K562 (cell line): ENCODE measurements around the gene TSGA10IP. TPM values are rescaled to one million over a fixed set of nuclear protein-coding genes. Genes with fewer than 3 reads are reported as not detected.

Source experiments
- ZNF668 ChIP-seq: fragments of 250-450 bp; sonication (Bioruptor Pico); IDR thresholded peaks from 2 replicates; pipeline ENCODE4 v1.8.0; 2022; ENCODE audit warnings: mild to moderate bottlenecking, inconsistent platforms
- polyA plus RNA-seq, 8 experiments: library from polyadenylated mRNA; depleted of rRNA in 4 of 8; stranded (reverse) in 5 of 8; unstranded in 3 of 8; fragments of >200 nt; fragmentation: Nextera tagmentation in 2 of 8; fragmentation: Illumina TruSeq in 1 of 8; extraction: Ambion mirVana in 2 of 8; extraction: Trizol in 1 of 8; gene quantifications; 2 replicates each; pipeline versions ENCODE4 v1.2.1 to v1.2.3, GENCODE V29; 2011 to 2014; ENCODE audit warnings: inconsistent platforms in 1 of 8, missing spikeins in 1 of 8
- total RNA-seq, 7 experiments: library from RNA; depleted of rRNA in 6 of 7; stranded (reverse); fragments of >200 nt in 6 of 7; fragmentation: Illumina TruSeq in 2 of 7; extraction: Trizol in 2 of 7; gene quantifications; 2 replicates each; pipeline versions ENCODE4 v1.2.1 to v1.2.3, GENCODE V29; 2011 to 2021; ENCODE audit warnings: low replicate concordance in 1 of 7
- TF ChIP-seq, protein P1 (sequence below): fragments of 250-450 bp; sonication (Bioruptor Pico); IDR thresholded peaks from 2 replicates; pipeline ENCODE4 v1.4.0; 2020; ENCODE audit warnings: mild to moderate bottlenecking, moderate library complexity
- TF ChIP-seq, protein P2 (sequence below): fragments of 450-650 bp; IDR thresholded peaks from 2 replicates; pipeline ENCODE4 v1.6.1; 2017; ENCODE audit warnings: antibody characterized with exemption, mild to moderate bottlenecking

Gene TSGA10IP
- total and polyA plus RNA-seq, 9 of the 15 experiments (the other 6 are each of a cell fraction or from before 2014, with no cell fraction given), result not detected

DNA sequence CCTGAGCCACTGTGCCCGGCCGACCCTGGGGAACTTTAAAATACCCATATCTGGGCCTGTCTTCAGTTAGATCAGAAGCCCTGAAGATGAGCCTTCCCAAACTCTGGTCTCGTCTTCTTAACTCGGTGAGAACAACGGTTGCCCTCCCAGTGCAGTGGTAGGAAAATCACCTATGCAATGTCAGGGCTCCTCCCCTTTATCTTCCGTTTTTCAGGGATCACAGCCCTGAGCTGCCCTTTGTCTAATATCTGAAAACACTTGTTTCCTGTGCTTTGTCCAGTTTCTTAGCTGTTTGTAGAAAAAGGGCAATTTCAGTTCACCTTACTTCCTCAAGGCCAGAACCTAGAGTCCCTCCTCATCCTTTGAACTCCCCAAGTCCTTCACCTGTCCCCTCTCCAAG, 16.6 kb upstream of the TSGA10IP start (continued):
- TF ChIP-seq, protein P1, sequence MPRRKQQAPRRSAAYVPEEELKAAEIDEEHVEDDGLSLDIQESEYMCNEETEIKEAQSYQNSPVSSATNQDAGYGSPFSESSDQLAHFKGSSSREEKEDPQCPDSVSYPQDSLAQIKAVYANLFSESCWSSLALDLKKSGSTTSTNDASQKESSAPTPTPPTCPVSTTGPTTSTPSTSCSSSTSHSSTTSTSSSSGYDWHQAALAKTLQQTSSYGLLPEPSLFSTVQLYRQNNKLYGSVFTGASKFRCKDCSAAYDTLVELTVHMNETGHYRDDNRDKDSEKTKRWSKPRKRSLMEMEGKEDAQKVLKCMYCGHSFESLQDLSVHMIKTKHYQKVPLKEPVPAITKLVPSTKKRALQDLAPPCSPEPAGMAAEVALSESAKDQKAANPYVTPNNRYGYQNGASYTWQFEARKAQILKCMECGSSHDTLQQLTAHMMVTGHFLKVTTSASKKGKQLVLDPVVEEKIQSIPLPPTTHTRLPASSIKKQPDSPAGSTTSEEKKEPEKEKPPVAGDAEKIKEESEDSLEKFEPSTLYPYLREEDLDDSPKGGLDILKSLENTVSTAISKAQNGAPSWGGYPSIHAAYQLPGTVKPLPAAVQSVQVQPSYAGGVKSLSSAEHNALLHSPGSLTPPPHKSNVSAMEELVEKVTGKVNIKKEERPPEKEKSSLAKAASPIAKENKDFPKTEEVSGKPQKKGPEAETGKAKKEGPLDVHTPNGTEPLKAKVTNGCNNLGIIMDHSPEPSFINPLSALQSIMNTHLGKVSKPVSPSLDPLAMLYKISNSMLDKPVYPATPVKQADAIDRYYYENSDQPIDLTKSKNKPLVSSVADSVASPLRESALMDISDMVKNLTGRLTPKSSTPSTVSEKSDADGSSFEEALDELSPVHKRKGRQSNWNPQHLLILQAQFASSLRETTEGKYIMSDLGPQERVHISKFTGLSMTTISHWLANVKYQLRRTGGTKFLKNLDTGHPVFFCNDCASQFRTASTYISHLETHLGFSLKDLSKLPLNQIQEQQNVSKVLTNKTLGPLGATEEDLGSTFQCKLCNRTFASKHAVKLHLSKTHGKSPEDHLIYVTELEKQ (CRISPR knock-in tag), result no peak
- no peak for TF ChIP-seq ZNF668
- TF ChIP-seq, protein P2, sequence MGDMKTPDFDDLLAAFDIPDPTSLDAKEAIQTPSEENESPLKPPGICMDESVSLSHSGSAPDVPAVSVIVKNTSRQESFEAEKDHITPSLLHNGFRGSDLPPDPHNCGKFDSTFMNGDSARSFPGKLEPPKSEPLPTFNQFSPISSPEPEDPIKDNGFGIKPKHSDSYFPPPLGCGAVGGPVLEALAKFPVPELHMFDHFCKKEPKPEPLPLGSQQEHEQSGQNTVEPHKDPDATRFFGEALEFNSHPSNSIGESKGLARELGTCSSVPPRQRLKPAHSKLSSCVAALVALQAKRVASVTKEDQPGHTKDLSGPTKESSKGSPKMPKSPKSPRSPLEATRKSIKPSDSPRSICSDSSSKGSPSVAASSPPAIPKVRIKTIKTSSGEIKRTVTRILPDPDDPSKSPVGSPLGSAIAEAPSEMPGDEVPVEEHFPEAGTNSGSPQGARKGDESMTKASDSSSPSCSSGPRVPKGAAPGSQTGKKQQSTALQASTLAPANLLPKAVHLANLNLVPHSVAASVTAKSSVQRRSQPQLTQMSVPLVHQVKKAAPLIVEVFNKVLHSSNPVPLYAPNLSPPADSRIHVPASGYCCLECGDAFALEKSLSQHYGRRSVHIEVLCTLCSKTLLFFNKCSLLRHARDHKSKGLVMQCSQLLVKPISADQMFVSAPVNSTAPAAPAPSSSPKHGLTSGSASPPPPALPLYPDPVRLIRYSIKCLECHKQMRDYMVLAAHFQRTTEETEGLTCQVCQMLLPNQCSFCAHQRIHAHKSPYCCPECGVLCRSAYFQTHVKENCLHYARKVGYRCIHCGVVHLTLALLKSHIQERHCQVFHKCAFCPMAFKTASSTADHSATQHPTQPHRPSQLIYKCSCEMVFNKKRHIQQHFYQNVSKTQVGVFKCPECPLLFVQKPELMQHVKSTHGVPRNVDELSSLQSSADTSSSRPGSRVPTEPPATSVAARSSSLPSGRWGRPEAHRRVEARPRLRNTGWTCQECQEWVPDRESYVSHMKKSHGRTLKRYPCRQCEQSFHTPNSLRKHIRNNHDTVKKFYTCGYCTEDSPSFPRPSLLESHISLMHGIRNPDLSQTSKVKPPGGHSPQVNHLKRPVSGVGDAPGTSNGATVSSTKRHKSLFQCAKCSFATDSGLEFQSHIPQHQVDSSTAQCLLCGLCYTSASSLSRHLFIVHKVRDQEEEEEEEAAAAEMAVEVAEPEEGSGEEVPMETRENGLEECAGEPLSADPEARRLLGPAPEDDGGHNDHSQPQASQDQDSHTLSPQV, result no peak
